ENCODE measurements around the gene BRAF. TPM values are rescaled to one million over a fixed set of nuclear protein-coding genes. Genes with fewer than 3 reads are reported as not detected.
A peak's percentile ranks its signal among the peaks of the same experiment; 100 is the strongest.
"Not testable (repeated sequence)": the region's sequence is repeated elsewhere in the genome, so short reads cannot be mapped to it uniquely, and the experiment has no call there.

BRAF gene
- total and polyA plus RNA-seq, 7 experiments from 2014 or later = 11.2 to 58.7 (median 48.3) TPM

- H3K4me3 ChIP-seq (ENCODE audit: low read length); H3K36me3 ChIP-seq (ENCODE audit: control insufficient read depth in 2 of 3, insufficient read depth in 3 of 3, low read length in 3 of 3); H3K27ac ChIP-seq (ENCODE audit: low read depth, low read length); H3K4me1 ChIP-seq (ENCODE audit: control insufficient read depth in 2 of 2, insufficient read depth in 2 of 2, low read length in 2 of 2); DNase-seq; H3K27me3 Mint-ChIP-seq; ATAC-seq; H3K4me3 Mint-ChIP-seq; intact Hi-C loops (cut with micrococcal nuclease); CTCF ChIA-PET; H3K9me3 Mint-ChIP-seq; H3K27me3 ChIP-seq (ENCODE audit: control insufficient read depth in 2 of 2, insufficient read depth in 2 of 2, low read length in 2 of 2); H3K4me1 Mint-ChIP-seq; H3K27ac Mint-ChIP-seq; POLR2A ChIA-PET; H3K9me3 ChIP-seq (ENCODE audit: control insufficient read depth in 2 of 3, low read length in 3 of 3): not testable (repeated sequence)
- peaks cover 0 to 30% (median 11%) of the 10 kb centered on the region in 5 donors for H3K36me3 Mint-ChIP-seq
These were observed 212.3 kb downstream of the BRAF start for GRCh38 chr7:140712392-140712791.

- DNase-seq; H3K4me3 ChIP-seq (ENCODE audit: low read length); H3K27ac ChIP-seq (ENCODE audit: low read depth, low read length); H3K9me3 ChIP-seq (ENCODE audit: control insufficient read depth in 2 of 3, low read length in 3 of 3); CTCF ChIA-PET; intact Hi-C loops (cut with micrococcal nuclease); H3K4me1 ChIP-seq (ENCODE audit: control insufficient read depth in 2 of 2, insufficient read depth in 2 of 2, low read length in 2 of 2); ATAC-seq; H3K27me3 ChIP-seq (ENCODE audit: control insufficient read depth in 2 of 2, insufficient read depth in 2 of 2, low read length in 2 of 2); H3K4me1 Mint-ChIP-seq; H3K4me3 Mint-ChIP-seq; POLR2A ChIA-PET; H3K27me3 Mint-ChIP-seq; H3K9me3 Mint-ChIP-seq: not testable (repeated sequence)
- Mint-ChIP-seq H3K27ac (peak overlapping the region in 1 of 9 donors; percentile 38), H3K36me3 (peaks cover 0 to 30% (median 9%) of the 10 kb centered on the region in 5 donors)
- peaks cover 0 to 24% (median 0%) of the 10 kb centered on the region in 3 experiments for H3K36me3 ChIP-seq (ENCODE audit: control insufficient read depth in 2 of 3, insufficient read depth in 3 of 3, low read length in 3 of 3)
These were observed 216.0 kb downstream of the BRAF start for GRCh38 chr7:140708764-140709163.

- ChIA-PET POLR2A (no interaction called here), CTCF (no interaction called here)
- H3K27ac Mint-ChIP-seq = peak overlapping the region in 1 of 9 donors; percentile 46
- peaks cover 2 to 11% (median 4%) of the 10 kb centered on the region in 7 donors for H3K4me1 Mint-ChIP-seq
- H3K4me3 Mint-ChIP-seq = no peak overlapping the region
- peaks cover 0 to 1% (median 0%) of the 10 kb centered on the region in 11 donors for H3K9me3 Mint-ChIP-seq
- DNase-seq (no peak), ATAC-seq (no peak)
- H3K27me3 Mint-ChIP-seq = no peaks in the 10 kb centered on the region
- peaks cover 0 to 26% (median 9%) of the 10 kb centered on the region in 5 donors for H3K36me3 Mint-ChIP-seq
- intact Hi-C loops (cut with micrococcal nuclease) = no loop called here
- no peak overlapping the region for H3K4me3 ChIP-seq (ENCODE audit: low read length)
- H3K9me3 ChIP-seq (ENCODE audit: control insufficient read depth in 2 of 3, low read length in 3 of 3) = no peaks in the 10 kb centered on the region
- no peaks in the 10 kb centered on the region for H3K27me3 ChIP-seq (ENCODE audit: control insufficient read depth in 2 of 2, insufficient read depth in 2 of 2, low read length in 2 of 2)
- no peak overlapping the region for H3K27ac ChIP-seq (ENCODE audit: low read depth, low read length)
- no peaks in the 10 kb centered on the region for H3K4me1 ChIP-seq (ENCODE audit: control insufficient read depth in 2 of 2, insufficient read depth in 2 of 2, low read length in 2 of 2)
- peaks cover 0 to 24% (median 0%) of the 10 kb centered on the region in 3 experiments for H3K36me3 ChIP-seq (ENCODE audit: control insufficient read depth in 2 of 3, insufficient read depth in 3 of 3, low read length in 3 of 3)
These were observed 217.6 kb downstream of the BRAF start for GRCh38 chr7:140707132-140707531.

GRCh38 chr7:140704205-140704604 lies 220.5 kb downstream of the BRAF start:
- ATAC-seq (no peak), DNase-seq (no peak)
- Histone ChIP-seq H3K4me3 (ENCODE audit: low read length) (no peak overlapping the region), H3K36me3 (ENCODE audit: control insufficient read depth in 2 of 3, insufficient read depth in 3 of 3, low read length in 3 of 3) (peaks cover 0 to 24% (median 0%) of the 10 kb centered on the region in 3 experiments), H3K9me3 (ENCODE audit: control insufficient read depth in 2 of 3, low read length in 3 of 3) (no peaks in the 10 kb centered on the region), H3K27ac (ENCODE audit: low read depth, low read length) (no peak overlapping the region), H3K27me3 (ENCODE audit: control insufficient read depth in 2 of 2, insufficient read depth in 2 of 2, low read length in 2 of 2) (no peaks in the 10 kb centered on the region), H3K4me1 (ENCODE audit: control insufficient read depth in 2 of 2, insufficient read depth in 2 of 2, low read length in 2 of 2) (no peaks in the 10 kb centered on the region)
- H3K4me1 Mint-ChIP-seq = peaks cover 3 to 30% (median 13%) of the 10 kb centered on the region in 7 donors
- intact Hi-C loops (cut with micrococcal nuclease) = no loop called here
- peak overlapping the region in 7 of 9 donors; percentile 1 to 75 (median 63) for H3K27ac Mint-ChIP-seq
- peaks cover 0 to 22% (median 5%) of the 10 kb centered on the region in 5 donors for H3K36me3 Mint-ChIP-seq
- no peaks in the 10 kb centered on the region for H3K27me3 Mint-ChIP-seq
- H3K9me3 Mint-ChIP-seq = no peaks in the 10 kb centered on the region
- ChIA-PET POLR2A (no interaction called here), CTCF (no interaction called here)
- H3K4me3 Mint-ChIP-seq = no peak overlapping the region

GRCh38 chr7:140702774-140703173 lies 222.0 kb downstream of the BRAF start:
- Histone ChIP-seq H3K4me1 (ENCODE audit: control insufficient read depth in 2 of 2, insufficient read depth in 2 of 2, low read length in 2 of 2) (peaks cover 5 to 7% of the 10 kb centered on the region in 2 donors), H3K27ac (ENCODE audit: low read depth, low read length) (no peak overlapping the region), H3K36me3 (ENCODE audit: control insufficient read depth in 2 of 3, insufficient read depth in 3 of 3, low read length in 3 of 3) (peaks cover 0 to 24% (median 0%) of the 10 kb centered on the region in 3 experiments), H3K4me3 (ENCODE audit: low read length) (no peak overlapping the region), H3K9me3 (ENCODE audit: control insufficient read depth in 2 of 3, low read length in 3 of 3) (no peaks in the 10 kb centered on the region), H3K27me3 (ENCODE audit: control insufficient read depth in 2 of 2, insufficient read depth in 2 of 2, low read length in 2 of 2) (no peaks in the 10 kb centered on the region)
- ChIA-PET CTCF (no interaction called here), POLR2A (interaction anchor here (0.6 to 4.9 kb wide), 3 partner anchors 20 to 1609 kb away, joined by 3 to 21 read pairs (median 4); no protein-coding TSS in a partner anchor)
- Mint-ChIP-seq H3K27ac (peak overlapping the region in 5 of 9 donors; percentile 21 to 84 (median 34)), H3K4me3 (no peak overlapping the region), H3K4me1 (peaks cover 11 to 41% (median 22%) of the 10 kb centered on the region in 7 donors), H3K36me3 (peaks cover 0 to 23% (median 9%) of the 10 kb centered on the region in 5 donors), H3K27me3 (no peaks in the 10 kb centered on the region), H3K9me3 (no peaks in the 10 kb centered on the region)
- intact Hi-C loops (cut with micrococcal nuclease) = no loop called here
- DNase-seq (no peak), ATAC-seq (no peak)

GRCh38 chr7:140698477-140698876 lies 226.3 kb downstream of the BRAF start:
- H3K9me3 ChIP-seq (ENCODE audit: control insufficient read depth in 2 of 3, low read length in 3 of 3) = no peaks in the 10 kb centered on the region
- H3K27me3 ChIP-seq (ENCODE audit: control insufficient read depth in 2 of 2, insufficient read depth in 2 of 2, low read length in 2 of 2) = no peaks in the 10 kb centered on the region
- ChIA-PET CTCF (no interaction called here), POLR2A (interaction anchor here (3.0 to 4.9 kb wide), 2 partner anchors 24 to 25 kb away, joined by 21 to 26 read pairs; partner anchors contain the start of gene ADCK2)
- ATAC-seq (no peak), DNase-seq (no peak)
- H3K4me3 ChIP-seq (ENCODE audit: low read length) = no peak overlapping the region
- Mint-ChIP-seq H3K4me1 (peaks cover 18 to 56% (median 40%) of the 10 kb centered on the region in 7 donors), H3K27me3 (no peaks in the 10 kb centered on the region), H3K9me3 (peaks cover 0 to 4% (median 0%) of the 10 kb centered on the region in 11 donors), H3K4me3 (peak overlapping the region; percentile 87 to 100 (median 98)), H3K36me3 (peaks cover 0 to 11% (median 4%) of the 10 kb centered on the region in 5 donors), H3K27ac (peak overlapping the region; percentile 9 to 99 (median 92))
- no peak overlapping the region for H3K27ac ChIP-seq (ENCODE audit: low read depth, low read length)
- peaks cover 0 to 9% (median 0%) of the 10 kb centered on the region in 3 experiments for H3K36me3 ChIP-seq (ENCODE audit: control insufficient read depth in 2 of 3, insufficient read depth in 3 of 3, low read length in 3 of 3)
- intact Hi-C loops (cut with micrococcal nuclease) = loop anchor here (5.0 to 10.0 kb wide), 5 partner anchors 36 to 856 kb away; partner anchors contain the start of genes AGK (in 2 of the 2), RAB19 (in 1 of the 2) and TMEM178B (in 1 of the 2)
- peaks cover 12 to 16% of the 10 kb centered on the region in 2 donors for H3K4me1 ChIP-seq (ENCODE audit: control insufficient read depth in 2 of 2, insufficient read depth in 2 of 2, low read length in 2 of 2)
